ENCODE measurements around the gene MFAP5. TPM values are rescaled to one million over a fixed set of nuclear protein-coding genes. Genes with fewer than 3 reads are reported as not detected.
"Not testable (repeated sequence)": the region's sequence is repeated elsewhere in the genome, so short reads cannot be mapped to it uniquely, and the experiment has no call there.

The MFAP5 gene
- total and polyA plus RNA-seq, 10 of the 15 experiments (the other 5 are each of a cell fraction or from before 2014, with no cell fraction given) = 0.06 to 0.14 (median 0.12) TPM; not detected in 7

DNA sequence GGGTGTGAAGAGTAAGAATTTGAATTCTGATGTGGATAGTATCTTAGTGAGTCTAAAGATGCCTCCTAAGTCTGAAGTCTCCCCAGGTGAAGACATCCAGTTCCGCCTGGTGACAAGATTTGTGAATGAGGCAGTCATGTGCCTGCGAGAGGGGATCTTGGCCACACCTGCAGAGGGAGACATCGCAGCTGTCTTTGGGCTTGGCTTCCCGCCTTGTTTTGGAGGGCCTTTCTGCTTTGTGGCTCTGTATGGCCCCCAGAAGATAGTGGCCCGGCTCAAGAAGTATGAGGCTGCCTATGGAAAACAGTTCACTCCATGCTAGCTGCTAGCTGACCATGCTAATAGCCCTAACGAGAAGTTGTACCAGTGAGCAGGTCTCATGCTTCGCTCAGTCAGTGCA, 25.4 kb downstream of the MFAP5 start (continued):
- TF ChIP-seq SPI1 (IDR thresholded peaks at IDR 0.05; ENCODE audit: borderline replicate concordance, insufficient read depth, low read depth, low read length) = no peak
- no peak for TF ChIP-seq WRNIP1 (IDR thresholded peaks at IDR 0.05; ENCODE audit: borderline replicate concordance, low read depth, low read length)
- TF ChIP-seq BMI1 (IDR thresholded peaks at IDR 0.05; ENCODE audit: borderline replicate concordance) = no peak
- no peak for TF ChIP-seq KAT2A (conservative IDR thresholded peaks at IDR 0.05; ENCODE audit: control insufficient read depth, low read depth, low read length)
- no peak for TF ChIP-seq MEF2B (IDR thresholded peaks at IDR 0.05; ENCODE audit: partially characterized antibody, poor library complexity, severe bottlenecking)
- no peak for TF ChIP-seq SMC3 (IDR thresholded peaks at IDR 0.05; ENCODE audit: borderline replicate concordance, low read length)
- TF ChIP-seq, protein P1, sequence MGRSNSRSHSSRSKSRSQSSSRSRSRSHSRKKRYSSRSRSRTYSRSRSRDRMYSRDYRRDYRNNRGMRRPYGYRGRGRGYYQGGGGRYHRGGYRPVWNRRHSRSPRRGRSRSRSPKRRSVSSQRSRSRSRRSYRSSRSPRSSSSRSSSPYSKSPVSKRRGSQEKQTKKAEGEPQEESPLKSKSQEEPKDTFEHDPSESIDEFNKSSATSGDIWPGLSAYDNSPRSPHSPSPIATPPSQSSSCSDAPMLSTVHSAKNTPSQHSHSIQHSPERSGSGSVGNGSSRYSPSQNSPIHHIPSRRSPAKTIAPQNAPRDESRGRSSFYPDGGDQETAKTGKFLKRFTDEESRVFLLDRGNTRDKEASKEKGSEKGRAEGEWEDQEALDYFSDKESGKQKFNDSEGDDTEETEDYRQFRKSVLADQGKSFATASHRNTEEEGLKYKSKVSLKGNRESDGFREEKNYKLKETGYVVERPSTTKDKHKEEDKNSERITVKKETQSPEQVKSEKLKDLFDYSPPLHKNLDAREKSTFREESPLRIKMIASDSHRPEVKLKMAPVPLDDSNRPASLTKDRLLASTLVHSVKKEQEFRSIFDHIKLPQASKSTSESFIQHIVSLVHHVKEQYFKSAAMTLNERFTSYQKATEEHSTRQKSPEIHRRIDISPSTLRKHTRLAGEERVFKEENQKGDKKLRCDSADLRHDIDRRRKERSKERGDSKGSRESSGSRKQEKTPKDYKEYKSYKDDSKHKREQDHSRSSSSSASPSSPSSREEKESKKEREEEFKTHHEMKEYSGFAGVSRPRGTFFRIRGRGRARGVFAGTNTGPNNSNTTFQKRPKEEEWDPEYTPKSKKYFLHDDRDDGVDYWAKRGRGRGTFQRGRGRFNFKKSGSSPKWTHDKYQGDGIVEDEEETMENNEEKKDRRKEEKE (IDR thresholded peaks at IDR 0.05) = no peak

DNA sequence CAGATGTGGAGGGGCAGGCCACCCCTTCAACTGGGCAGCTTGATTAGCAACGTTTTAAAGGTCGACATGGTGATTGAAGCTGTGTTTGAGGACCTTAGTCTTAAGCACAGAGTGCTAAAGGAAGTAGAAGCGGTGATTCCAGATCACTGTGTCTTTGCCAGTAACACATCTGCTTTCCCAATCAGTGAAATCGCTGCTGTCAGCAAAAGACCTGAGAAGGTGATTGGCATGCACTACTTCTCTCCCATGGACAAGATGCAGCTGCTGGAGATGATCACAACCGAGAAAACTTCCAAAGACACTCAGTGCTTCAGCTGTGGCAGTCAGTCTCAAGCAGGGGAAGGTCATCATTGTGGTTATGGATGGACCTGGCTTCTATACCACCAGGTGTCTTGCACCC, 26.0 kb downstream of the MFAP5 start:
- in situ Hi-C loops (cut with MboI) = loop anchor here (25.0 kb wide), 2 partner anchors 1026 to 1674 kb away; partner anchors contain the start of genes CLEC2D, EMG1, PHB2 and PTPN6

DNA sequence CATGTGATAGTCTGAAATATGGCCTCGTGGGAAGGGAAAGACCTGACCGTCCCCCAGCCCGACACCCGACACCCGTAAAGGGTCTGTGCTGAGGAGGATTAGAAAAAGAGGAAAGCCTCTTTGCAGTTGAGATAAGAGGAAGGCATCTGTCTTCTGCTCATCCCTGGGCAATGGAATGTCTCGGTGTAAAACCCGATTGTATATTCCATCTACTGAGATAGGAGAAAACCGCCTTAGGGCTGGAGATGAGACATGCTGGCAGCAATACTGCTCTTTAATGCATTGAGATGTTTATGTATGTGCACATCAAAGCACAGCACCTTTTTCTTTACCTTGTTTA, 26.6 kb downstream of the MFAP5 start:
- H3K27ac ChIP-seq (ENCODE audit: control insufficient read depth, insufficient read depth); H4K20me1 ChIP-seq (ENCODE audit: control insufficient read depth, insufficient read depth); H3K27me3 ChIP-seq (replicated peaks in 1 of 2; ENCODE audit: control insufficient read depth in 2 of 2, insufficient read depth in 2 of 2, low read length in 1 of 2); H3K4me2 ChIP-seq (ENCODE audit: control insufficient read depth, insufficient read depth); ATAC-seq; BruUV-seq (replicated peaks); RAD21 ChIA-PET (ENCODE audit: unreplicated experiment); SMC1A ChIA-PET (ENCODE audit: uncharacterized antibody, unreplicated experiment); H3K4me1 ChIP-seq (ENCODE audit: control insufficient read depth, insufficient read depth, low read length); FAIRE-seq; H3K79me2 ChIP-seq (ENCODE audit: control insufficient read depth, insufficient read depth, low read length); intact Hi-C loops (cut with micrococcal nuclease; ENCODE audit: unreplicated experiment); H3K4me3 ChIP-seq; POLR2A ChIA-PET; DNase-seq (ENCODE audit: low read depth, low spot score); H2AFZ ChIP-seq (ENCODE audit: control insufficient read depth, low read depth, low read length); H3K9me3 ChIP-seq (replicated peaks; ENCODE audit: control insufficient read depth, insufficient read depth, low read length); H3K36me3 ChIP-seq (ENCODE audit: control insufficient read depth in 2 of 2, insufficient read depth in 2 of 2, low read length in 1 of 2); H3K9ac ChIP-seq (ENCODE audit: control insufficient read depth, insufficient read depth, low read length): not testable (repeated sequence)
- CTCF ChIA-PET = interaction anchor here (0.8 kb wide), 1 partner anchor 21 kb away, joined by 3 read pairs; no protein-coding TSS in a partner anchor
- in situ Hi-C loops (cut with MboI) = loop anchor here (25.0 kb wide), 2 partner anchors 1026 to 1674 kb away; partner anchors contain the start of genes CLEC2D, EMG1, PHB2 and PTPN6
- 96% methylated on average over 8 of the region's 8 CpGs for WGBS (ENCODE audit: insufficient coverage, insufficient replicate concordance, low lambda C conversion rate, missing lambda C conversion rate)

More for the DNA sequence above, 26.0 kb downstream of the MFAP5 start:
- Histone ChIP-seq H2AFZ (ENCODE audit: control insufficient read depth, low read depth, low read length) (no peak overlapping the region), H3K9ac (ENCODE audit: control insufficient read depth, insufficient read depth, low read length) (no peak overlapping the region), H3K4me3 (no peak overlapping the region), H4K20me1 (ENCODE audit: control insufficient read depth, insufficient read depth) (no peaks in the 10 kb centered on the region), H3K4me1 (ENCODE audit: control insufficient read depth, insufficient read depth, low read length) (peaks cover 3% of the 10 kb centered on the region), H3K9me3 (replicated peaks; ENCODE audit: control insufficient read depth, insufficient read depth, low read length) (no peaks in the 10 kb centered on the region; the same call in 1 of the 3 replicates), H3K27me3 (replicated peaks in 1 of 2; ENCODE audit: control insufficient read depth in 2 of 2, insufficient read depth in 2 of 2, low read length in 1 of 2) (no peaks in the 10 kb centered on the region), H3K4me2 (ENCODE audit: control insufficient read depth, insufficient read depth) (no peak overlapping the region), H3K27ac (ENCODE audit: control insufficient read depth, insufficient read depth) (no peak overlapping the region), H3K36me3 (ENCODE audit: control insufficient read depth in 2 of 2, insufficient read depth in 2 of 2, low read length in 1 of 2) (no peaks in the 10 kb centered on the region), H3K79me2 (ENCODE audit: control insufficient read depth, insufficient read depth, low read length) (no peaks in the 10 kb centered on the region)
- TF ChIP-seq, protein P2, sequence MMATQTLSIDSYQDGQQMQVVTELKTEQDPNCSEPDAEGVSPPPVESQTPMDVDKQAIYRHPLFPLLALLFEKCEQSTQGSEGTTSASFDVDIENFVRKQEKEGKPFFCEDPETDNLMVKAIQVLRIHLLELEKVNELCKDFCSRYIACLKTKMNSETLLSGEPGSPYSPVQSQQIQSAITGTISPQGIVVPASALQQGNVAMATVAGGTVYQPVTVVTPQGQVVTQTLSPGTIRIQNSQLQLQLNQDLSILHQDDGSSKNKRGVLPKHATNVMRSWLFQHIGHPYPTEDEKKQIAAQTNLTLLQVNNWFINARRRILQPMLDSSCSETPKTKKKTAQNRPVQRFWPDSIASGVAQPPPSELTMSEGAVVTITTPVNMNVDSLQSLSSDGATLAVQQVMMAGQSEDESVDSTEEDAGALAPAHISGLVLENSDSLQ (IDR thresholded peaks at IDR 0.05) = no peak
- no peak for TF ChIP-seq LARP7 (IDR thresholded peaks at IDR 0.05)
- intact Hi-C loops (cut with micrococcal nuclease; ENCODE audit: unreplicated experiment) = no loop called here
- ChIA-PET POLR2A (no interaction called here), SMC1A (ENCODE audit: uncharacterized antibody, unreplicated experiment) (no interaction called here), CTCF (interaction anchor here (0.8 kb wide), 1 partner anchor 21 kb away, joined by 3 read pairs; no protein-coding TSS in a partner anchor), RAD21 (ENCODE audit: unreplicated experiment) (no interaction called here)
- BruUV-seq (replicated peaks) = no TSS peak
- WGBS (ENCODE audit: insufficient coverage, insufficient replicate concordance, low lambda C conversion rate, missing lambda C conversion rate) = 89% methylated on average over 5 of the region's 5 CpGs
- no peak for FAIRE-seq
- no peak for DNase-seq (ENCODE audit: low read depth, low spot score)
- no peak for ATAC-seq
